ENCODE results near the gene PSMD12. TPM values are rescaled to one million over a fixed set of nuclear protein-coding genes. Genes with fewer than 3 reads are reported as not detected.

PSMD12 gene
- polyA plus RNA-seq, 1 donor from 2014 or later = 24.1 TPM

GRCh38 chr17:67358612-67359011 lies 7.8 kb downstream of the PSMD12 start:
- Histone ChIP-seq H3K9ac (ENCODE audit: low read length) (no peak overlapping the region), H3K79me2 (replicated peaks; ENCODE audit: insufficient read depth, low read length) (peaks cover 37% of the 10 kb centered on the region), H4K20me1 (ENCODE audit: insufficient read depth) (no peaks in the 10 kb centered on the region)

GRCh38 chr17:67353929-67354574 lies 12.3 kb downstream of the PSMD12 start:
- Histone ChIP-seq H3K79me2 (replicated peaks; ENCODE audit: insufficient read depth, low read length) (peaks cover 7% of the 10 kb centered on the region), H3K4me2 (ENCODE audit: low read length) (no peak overlapping the region), H3K36me3 (ENCODE audit: insufficient read depth, low read length) (peaks cover 5% of the 10 kb centered on the region), H3K9me2 (ENCODE audit: insufficient read depth, low read length) (no peaks in the 10 kb centered on the region), H2AFZ (ENCODE audit: low read depth, low read length) (no peak overlapping the region), H3K27me3 (ENCODE audit: insufficient read depth, low read depth, low read length) (no peaks in the 10 kb centered on the region), H3K4me3 (ENCODE audit: low read length) (no peak overlapping the region), H3K9ac (ENCODE audit: low read length) (no peak overlapping the region), H4K20me1 (ENCODE audit: insufficient read depth) (no peaks in the 10 kb centered on the region), H3K9me3 (ENCODE audit: low read length) (no peaks in the 10 kb centered on the region), H3F3A (ENCODE audit: insufficient read depth, low read length, poor library complexity, severe bottlenecking) (no peaks in the 10 kb centered on the region), H3K27ac (ENCODE audit: low read length) (no peak overlapping the region)
- TF ChIP-seq EP300 (conservative IDR thresholded peaks at IDR 0.05; ENCODE audit: poor library complexity, severe bottlenecking) (no peak), REST (IDR thresholded peaks at IDR 0.05; ENCODE audit: borderline replicate concordance) (no peak), RAD21 (conservative IDR thresholded peaks at IDR 0.05) (no peak), EZH2 (IDR thresholded peaks at IDR 0.05; ENCODE audit: borderline replicate concordance, insufficient read depth, low read length, poor library complexity, severe bottlenecking) (no peak), TAF1 (IDR thresholded peaks at IDR 0.05; ENCODE audit: low read depth) (no peak), POLR2AphosphoS5 (IDR thresholded peaks at IDR 0.05) (no peak), MXI1 (conservative IDR thresholded peaks at IDR 0.05; ENCODE audit: poor library complexity, severe bottlenecking) (no peak)

More at GRCh38 chr17:67358612-67359011, 7.8 kb downstream of the PSMD12 start:
- Histone ChIP-seq H3K36me3 (ENCODE audit: insufficient read depth, low read length) (no peaks in the 10 kb centered on the region), H3K27ac (ENCODE audit: low read length) (no peak overlapping the region), H3K9me3 (ENCODE audit: low read length) (no peaks in the 10 kb centered on the region), H3K27me3 (ENCODE audit: insufficient read depth, low read depth, low read length) (no peaks in the 10 kb centered on the region), H3F3A (ENCODE audit: insufficient read depth, low read length, poor library complexity, severe bottlenecking) (no peaks in the 10 kb centered on the region), H2AFZ (ENCODE audit: low read depth, low read length) (no peak overlapping the region), H3K4me2 (ENCODE audit: low read length) (no peak overlapping the region), H3K4me3 (ENCODE audit: low read length) (no peak overlapping the region), H3K9me2 (ENCODE audit: insufficient read depth, low read length) (no peaks in the 10 kb centered on the region)
- TF ChIP-seq RAD21 (conservative IDR thresholded peaks at IDR 0.05) = no peak
- TF ChIP-seq SMC3 (conservative IDR thresholded peaks at IDR 0.05; ENCODE audit: poor library complexity) = no peak
- no peak for TF ChIP-seq EZH2 (IDR thresholded peaks at IDR 0.05; ENCODE audit: borderline replicate concordance, insufficient read depth, low read length, poor library complexity, severe bottlenecking)
- no peak for TF ChIP-seq REST (IDR thresholded peaks at IDR 0.05; ENCODE audit: borderline replicate concordance)
- no peak for TF ChIP-seq EP300 (conservative IDR thresholded peaks at IDR 0.05; ENCODE audit: poor library complexity, severe bottlenecking)
- TF ChIP-seq TAF1 (IDR thresholded peaks at IDR 0.05; ENCODE audit: low read depth) = no peak
- no peak for TF ChIP-seq POLR2AphosphoS5 (IDR thresholded peaks at IDR 0.05)
- TF ChIP-seq MXI1 (conservative IDR thresholded peaks at IDR 0.05; ENCODE audit: poor library complexity, severe bottlenecking) = no peak
- no peak for TF ChIP-seq CTCF (IDR thresholded peaks at IDR 0.05; ENCODE audit: poor library complexity, severe bottlenecking)

Measured in neural cell (in vitro differentiated cells).